Measurements from ENCODE around the gene SLC39A7.

- TF ChIP-seq, protein P1, sequence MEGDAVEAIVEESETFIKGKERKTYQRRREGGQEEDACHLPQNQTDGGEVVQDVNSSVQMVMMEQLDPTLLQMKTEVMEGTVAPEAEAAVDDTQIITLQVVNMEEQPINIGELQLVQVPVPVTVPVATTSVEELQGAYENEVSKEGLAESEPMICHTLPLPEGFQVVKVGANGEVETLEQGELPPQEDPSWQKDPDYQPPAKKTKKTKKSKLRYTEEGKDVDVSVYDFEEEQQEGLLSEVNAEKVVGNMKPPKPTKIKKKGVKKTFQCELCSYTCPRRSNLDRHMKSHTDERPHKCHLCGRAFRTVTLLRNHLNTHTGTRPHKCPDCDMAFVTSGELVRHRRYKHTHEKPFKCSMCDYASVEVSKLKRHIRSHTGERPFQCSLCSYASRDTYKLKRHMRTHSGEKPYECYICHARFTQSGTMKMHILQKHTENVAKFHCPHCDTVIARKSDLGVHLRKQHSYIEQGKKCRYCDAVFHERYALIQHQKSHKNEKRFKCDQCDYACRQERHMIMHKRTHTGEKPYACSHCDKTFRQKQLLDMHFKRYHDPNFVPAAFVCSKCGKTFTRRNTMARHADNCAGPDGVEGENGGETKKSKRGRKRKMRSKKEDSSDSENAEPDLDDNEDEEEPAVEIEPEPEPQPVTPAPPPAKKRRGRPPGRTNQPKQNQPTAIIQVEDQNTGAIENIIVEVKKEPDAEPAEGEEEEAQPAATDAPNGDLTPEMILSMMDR (IDR thresholded peaks at IDR 0.05; ENCODE audit: extremely low read depth in 1 of 2, insufficient read depth in 1 of 2, low read depth in 1 of 2, low read length in 2 of 2): peak in 1 of 2 donors; percentile 21
- TF ChIP-seq POLR2A (IDR thresholded peaks at IDR 0.05; ENCODE audit: low read depth, low read length): peak; percentile 93
- no peak for TF ChIP-seq EZH2 (IDR thresholded peaks at IDR 0.05; ENCODE audit: borderline replicate concordance, low read depth, low read length, severe bottlenecking)
- no peak for TF ChIP-seq JUN (IDR thresholded peaks at IDR 0.05; ENCODE audit: borderline replicate concordance, insufficient read depth, insufficient read length, low read depth)
Observed at GRCh38 chr6:33248932-33249731, 48.5 kb downstream of the SLC39A7 start.

Data from endothelial cell of umbilical vein (primary cell).